Spleen (tissue), 11 donors: ENCODE measurements around the gene SYNM. TPM values are rescaled to one million over a fixed set of nuclear protein-coding genes. Genes with fewer than 3 reads are reported as not detected.

Experiments used
- DNase-seq: peaks from one replicate; pipeline ENCODE4 v3.0.0-alpha.2; 2020
- H3K27ac ChIP-seq, 8 donors: fragments of 200-600 bp; sonication (generic) in 7 of 8; 1 replicate in 4 of 8; 2 replicates in 4 of 8; pipeline versions ENCODE4 v1.5.0 to v1.8.0; 2016 to 2021; ENCODE audit warnings: inconsistent platforms in 4 of 8, mild to moderate bottlenecking in 4 of 8, moderate library complexity in 1 of 8
- H3K27me3 ChIP-seq, 7 donors: fragments of 200-600 bp; sonication (generic) in 6 of 7; replicated peaks in 1 of 7; 1 replicate in 4 of 7; 2 replicates in 3 of 7; pipeline versions ENCODE4 v1.5.0 to v1.8.0; 2016 to 2021; ENCODE audit warnings: inconsistent platforms in 3 of 7, mild to moderate bottlenecking in 1 of 7
- H3K36me3 ChIP-seq, 6 donors: fragments of 200-600 bp; sonication (generic) in 5 of 6; 1 replicate in 4 of 6; 2 replicates in 2 of 6; pipeline versions ENCODE4 v1.5.0 to v1.8.0; 2016 to 2021; ENCODE audit warnings: inconsistent platforms in 2 of 6
- H3K4me1 ChIP-seq, 6 donors: fragments of 200-600 bp; sonication (generic) in 5 of 6; 1 replicate in 3 of 6; 2 replicates in 3 of 6; pipeline versions ENCODE4 v1.5.0 to v1.8.0; 2016 to 2021; ENCODE audit warnings: inconsistent platforms in 3 of 6
- H3K4me3 ChIP-seq, 8 donors: fragments of 200-600 bp; sonication (generic) in 7 of 8; 1 replicate in 4 of 8; 2 replicates in 4 of 8; pipeline versions ENCODE4 v1.5.0 to v1.8.0; 2016 to 2021; ENCODE audit warnings: inconsistent platforms in 4 of 8, mild to moderate bottlenecking in 4 of 8, moderate library complexity in 2 of 8
- H3K9me3 ChIP-seq, 8 donors: fragments of 200-600 bp; sonication (generic) in 7 of 8; 1 replicate in 4 of 8; 2 replicates in 4 of 8; pipeline versions ENCODE4 v1.5.0 to v1.8.0; 2016 to 2021; ENCODE audit warnings: inconsistent platforms in 4 of 8
- POLR2A ChIP-seq, 3 donors: fragments of 450-650 bp; IDR thresholded peaks; one replicate each; pipeline ENCODE4 v1.5.1; 2017; ENCODE audit warnings: antibody characterized with exemption in 3 of 3, mild to moderate bottlenecking in 1 of 3
- POLR2AphosphoS5 ChIP-seq, 3 donors: sonication (generic); formaldehyde crosslinking; IDR thresholded peaks; one replicate each; pipeline ENCODE4 v1.5.1; 2017; ENCODE audit warnings: antibody characterized with exemption in 3 of 3
- WGBS, 5 donors: extraction: QIAGEN DNeasy Blood & Tissue Kit in 3 of 5; methylation state at CpG; one replicate each; pipeline versions ENCODE4 v1.1.5 to v1.1.7; 2013 to 2018; 5-methylcytosine and 5-hydroxymethylcytosine counted together
- intact Hi-C: fragments of 100-400 bp; cut with DNase I; formaldehyde crosslinking; loops from one replicate; pipeline ENCODE4 v1.15.0; 2023; ENCODE audit warnings: low total_unique reads
- polyA plus RNA-seq, 3 donors: library from polyadenylated mRNA; stranded (reverse); fragments of 200-250 nt; gene quantifications; one replicate each; pipeline ENCODE4 v1.2.1, GENCODE V29; 2013
- total RNA-seq, 7 donors: library from RNA; depleted of rRNA in 3 of 7; stranded (reverse); fragments of >200 nt in 3 of 7; fragmentation: NEBNext Ultra II Directional in 4 of 7; extraction: Animal tissue kit (Norgen Biotek cat#: 25700) in 4 of 7; gene quantifications; one replicate each; pipeline versions ENCODE4 v1.1.0 to v1.2.1, GENCODE V29; 2016 to 2021
- TF ChIP-seq, protein P1 (sequence below), 11 experiments: fragments of 200-600 bp in 7 of 11; fragments of 450-650 bp in 4 of 11; sonication (generic) in 4 of 11; IDR thresholded peaks in 8 of 11; conservative IDR thresholded peaks in 3 of 11; 1 replicate in 7 of 11; 2 replicates in 4 of 11; pipeline versions ENCODE4 v1.4.0 to v1.8.0; 2016 to 2021; ENCODE audit warnings: antibody characterized with exemption in 11 of 11, inconsistent platforms in 4 of 11, mild to moderate bottlenecking in 1 of 11
- donor health status: healthy with polysubstance abuse.
- donor health status: DM: no; HTN: no; CAD: no; lungs with moderate emphysema.
- donor health status: DM: no; HTN: no; CAD: no.
- donor health status: Bipolar disorder and iron deficiency.
- donor health status: healthy.
- donor health status: DM: no; HTN: no; CAD: no.
- donor health status: DM: yes; HTN: yes; CAD: no.

SYNM gene
- total and polyA plus RNA-seq, 10 donors: 3.3 to 10.7 (median 4.1) TPM

DNA sequence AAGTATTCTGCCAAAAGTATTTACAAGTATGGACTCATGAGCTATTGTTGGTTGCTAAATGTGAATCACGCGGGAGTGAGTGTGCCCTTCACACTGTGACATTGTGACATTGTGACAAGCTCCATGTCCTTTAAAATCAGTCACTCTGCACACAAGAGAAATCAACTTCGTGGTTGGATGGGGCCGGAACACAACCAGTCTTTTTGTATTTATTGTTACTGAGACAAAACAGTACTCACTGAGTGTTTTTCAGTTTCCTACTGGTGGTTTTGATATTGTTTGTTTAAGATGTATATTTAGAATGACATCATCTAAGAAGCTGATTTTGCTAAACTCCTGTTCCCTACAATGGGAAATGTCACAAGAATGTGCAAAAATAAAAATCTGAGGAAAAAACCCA, 30.3 kb downstream of the SYNM start:
- H3K36me3 ChIP-seq: peaks cover 0 to 44% (median 5%) of the 10 kb centered on the region in 6 donors
- no peaks in the 10 kb centered on the region for H3K27me3 ChIP-seq
- TF ChIP-seq, protein P1, sequence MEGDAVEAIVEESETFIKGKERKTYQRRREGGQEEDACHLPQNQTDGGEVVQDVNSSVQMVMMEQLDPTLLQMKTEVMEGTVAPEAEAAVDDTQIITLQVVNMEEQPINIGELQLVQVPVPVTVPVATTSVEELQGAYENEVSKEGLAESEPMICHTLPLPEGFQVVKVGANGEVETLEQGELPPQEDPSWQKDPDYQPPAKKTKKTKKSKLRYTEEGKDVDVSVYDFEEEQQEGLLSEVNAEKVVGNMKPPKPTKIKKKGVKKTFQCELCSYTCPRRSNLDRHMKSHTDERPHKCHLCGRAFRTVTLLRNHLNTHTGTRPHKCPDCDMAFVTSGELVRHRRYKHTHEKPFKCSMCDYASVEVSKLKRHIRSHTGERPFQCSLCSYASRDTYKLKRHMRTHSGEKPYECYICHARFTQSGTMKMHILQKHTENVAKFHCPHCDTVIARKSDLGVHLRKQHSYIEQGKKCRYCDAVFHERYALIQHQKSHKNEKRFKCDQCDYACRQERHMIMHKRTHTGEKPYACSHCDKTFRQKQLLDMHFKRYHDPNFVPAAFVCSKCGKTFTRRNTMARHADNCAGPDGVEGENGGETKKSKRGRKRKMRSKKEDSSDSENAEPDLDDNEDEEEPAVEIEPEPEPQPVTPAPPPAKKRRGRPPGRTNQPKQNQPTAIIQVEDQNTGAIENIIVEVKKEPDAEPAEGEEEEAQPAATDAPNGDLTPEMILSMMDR (IDR thresholded peaks at IDR 0.05 in 8 of 11, conservative IDR thresholded peaks at IDR 0.05 in 3 of 11): no peak
- no peak for TF ChIP-seq POLR2A (IDR thresholded peaks at IDR 0.05)
- TF ChIP-seq POLR2AphosphoS5 (IDR thresholded peaks at IDR 0.05): no peak
- H3K9me3 ChIP-seq: no peaks in the 10 kb centered on the region
- no peak overlapping the region for H3K27ac ChIP-seq
- no peak for DNase-seq
- WGBS, 5 donors: 70 to 87% (median 77%) methylated on average over 4 of the region's 4 CpGs
- no peak overlapping the region for H3K4me3 ChIP-seq
- intact Hi-C loops: no loop called here
- H3K4me1 ChIP-seq: no peaks in the 10 kb centered on the region

DNA sequence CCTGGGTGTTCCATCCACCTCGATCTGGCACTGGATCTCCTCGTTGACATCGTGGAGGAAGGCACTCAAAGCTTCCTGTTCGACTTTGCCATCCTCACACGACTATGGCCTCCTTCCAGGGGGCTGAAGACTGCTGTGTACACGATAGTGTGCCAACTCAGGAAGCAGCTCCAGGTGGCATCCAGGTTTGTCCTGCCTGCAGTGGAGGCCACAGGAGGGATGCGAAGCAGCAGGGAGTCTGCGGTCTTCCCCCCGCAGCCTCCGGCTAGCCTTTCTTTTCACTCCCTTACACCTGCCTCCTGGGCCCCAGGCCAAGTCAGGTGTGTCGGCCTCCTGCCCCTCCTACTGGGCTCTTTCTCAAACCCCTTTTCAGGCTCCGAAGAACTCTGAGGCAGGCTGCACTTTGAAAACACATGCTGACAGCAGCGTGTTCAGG, 32.2 kb downstream of the SYNM start:
- TF ChIP-seq POLR2AphosphoS5 (IDR thresholded peaks at IDR 0.05): no peak
- TF ChIP-seq, protein P1 (IDR thresholded peaks at IDR 0.05 in 8 of 11, conservative IDR thresholded peaks at IDR 0.05 in 3 of 11): no peak
- no peak for TF ChIP-seq POLR2A (IDR thresholded peaks at IDR 0.05)
- Histone ChIP-seq H3K27ac (no peak overlapping the region), H3K36me3 (peaks cover 0 to 34% (median 5%) of the 10 kb centered on the region in 6 donors), H3K9me3 (no peaks in the 10 kb centered on the region), H3K4me3 (no peak overlapping the region), H3K27me3 (no peaks in the 10 kb centered on the region), H3K4me1 (no peaks in the 10 kb centered on the region)
- WGBS, 5 donors: 85 to 94% (median 87%) methylated on average over 12 to 13 of the region's 13 CpGs
- no peak for DNase-seq
- intact Hi-C loops: no loop called here

DNA sequence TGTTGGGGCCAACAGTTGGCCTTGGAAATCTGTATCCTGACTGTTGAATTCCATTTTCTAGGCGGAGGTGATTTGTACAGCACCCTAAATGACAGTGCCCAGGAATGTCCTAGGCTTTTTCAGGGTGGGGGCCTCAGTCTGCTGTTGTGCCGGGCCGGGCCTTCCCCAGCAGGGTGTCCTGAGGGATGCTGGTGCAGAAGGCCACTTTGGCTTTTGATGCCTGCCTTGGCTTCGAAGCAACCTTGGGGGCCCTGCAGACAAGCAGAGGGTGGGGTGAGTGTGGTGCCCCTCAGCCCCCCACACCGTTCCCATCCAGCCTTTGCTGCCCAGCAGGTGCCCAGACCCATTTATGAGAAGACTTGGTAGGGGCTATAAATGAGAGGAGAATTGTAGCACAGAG, 33.0 kb downstream of the SYNM start:
- peaks cover 0 to 34% (median 5%) of the 10 kb centered on the region in 6 donors for H3K36me3 ChIP-seq
- no peaks in the 10 kb centered on the region for H3K27me3 ChIP-seq
- no peaks in the 10 kb centered on the region for H3K9me3 ChIP-seq
- TF ChIP-seq, protein P1 (IDR thresholded peaks at IDR 0.05 in 8 of 11, conservative IDR thresholded peaks at IDR 0.05 in 3 of 11): no peak
- TF ChIP-seq POLR2AphosphoS5 (IDR thresholded peaks at IDR 0.05) (no peak), POLR2A (IDR thresholded peaks at IDR 0.05) (no peak)
- no peak for DNase-seq
- 84 to 95% (median 87%) methylated on average over 5 of the region's 5 CpGs for WGBS, 5 donors
- intact Hi-C loops: no loop called here
- no peak overlapping the region for H3K4me3 ChIP-seq
- H3K4me1 ChIP-seq: no peaks in the 10 kb centered on the region
- H3K27ac ChIP-seq: no peak overlapping the region

DNA sequence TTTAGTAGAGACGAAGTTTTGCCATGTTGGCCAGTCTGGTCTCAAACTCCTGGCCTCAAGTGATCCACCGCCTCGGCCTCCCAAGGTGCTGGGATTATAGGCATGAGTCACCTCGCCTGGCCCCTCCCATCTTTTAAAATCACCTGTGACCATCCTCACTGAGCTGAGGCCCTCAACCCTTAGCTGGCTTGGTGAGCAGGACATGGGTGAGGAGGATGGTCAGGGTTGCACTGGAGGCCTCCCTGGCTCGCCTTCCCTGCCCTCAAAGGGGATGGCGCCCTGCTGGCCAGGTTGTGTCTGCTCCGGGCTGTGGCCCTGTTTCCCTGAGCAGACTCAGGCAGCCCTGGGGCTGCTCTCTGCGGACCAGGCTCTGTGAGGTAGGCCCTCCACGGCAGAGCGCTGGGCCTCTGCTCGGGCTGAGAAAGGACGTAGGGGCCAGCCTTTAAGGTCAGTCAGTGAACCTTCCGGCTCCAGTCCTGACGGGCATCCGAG, 33.7 kb downstream of the SYNM start:
- Histone ChIP-seq H3K36me3 (peaks cover 0 to 34% (median 5%) of the 10 kb centered on the region in 6 donors), H3K9me3 (no peaks in the 10 kb centered on the region), H3K4me3 (no peak overlapping the region), H3K27me3 (no peaks in the 10 kb centered on the region), H3K4me1 (no peaks in the 10 kb centered on the region), H3K27ac (no peak overlapping the region)
- intact Hi-C loops: no loop called here
- WGBS, 5 donors: 90 to 94% (median 94%) methylated on average over 10 to 15 of the region's 15 CpGs
- no peak for TF ChIP-seq POLR2A (IDR thresholded peaks at IDR 0.05)
- DNase-seq: no peak

DNA sequence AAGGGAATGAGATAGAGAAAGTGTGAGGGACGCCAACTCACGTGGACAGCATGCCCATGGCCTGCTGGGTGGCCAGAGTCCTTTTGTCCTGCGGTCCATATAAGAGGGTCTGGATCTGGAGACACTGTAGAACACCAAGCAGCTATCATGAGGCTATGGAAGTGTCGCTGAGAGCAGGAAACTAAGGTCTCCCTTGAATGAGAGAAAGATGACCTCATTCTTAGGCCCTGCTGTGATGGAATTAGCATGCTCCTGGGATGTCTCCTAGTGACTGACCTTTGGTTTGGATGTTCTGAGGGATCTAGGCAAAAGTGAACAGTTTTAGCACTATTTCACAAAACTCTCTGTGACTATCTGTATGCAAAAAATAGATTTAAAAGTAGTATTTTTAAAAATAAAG, 34.4 kb downstream of the SYNM start:
- 86 to 98% (median 88%) methylated on average over 4 of the region's 4 CpGs for WGBS, 5 donors
- Histone ChIP-seq H3K4me3 (no peak overlapping the region), H3K4me1 (no peaks in the 10 kb centered on the region), H3K27ac (no peak overlapping the region), H3K36me3 (peaks cover 0 to 34% (median 5%) of the 10 kb centered on the region in 6 donors), H3K9me3 (no peaks in the 10 kb centered on the region), H3K27me3 (no peaks in the 10 kb centered on the region)
- DNase-seq: no peak
- TF ChIP-seq POLR2AphosphoS5 (IDR thresholded peaks at IDR 0.05): no peak
- TF ChIP-seq, protein P1 (IDR thresholded peaks at IDR 0.05 in 8 of 11, conservative IDR thresholded peaks at IDR 0.05 in 3 of 11): no peak
- TF ChIP-seq POLR2A (IDR thresholded peaks at IDR 0.05): no peak
- intact Hi-C loops: no loop called here
